NCI-H748 treated with DMSO at 0.1 percent for 48 hours (cell line): ENCODE results near the gene GLB1L3.

Source experiments
- DNase-seq: peaks from one replicate; lab custom pipeline; 2025; lab: John Stamatoyannopoulos, UW

GLB1L3 gene, protein sequence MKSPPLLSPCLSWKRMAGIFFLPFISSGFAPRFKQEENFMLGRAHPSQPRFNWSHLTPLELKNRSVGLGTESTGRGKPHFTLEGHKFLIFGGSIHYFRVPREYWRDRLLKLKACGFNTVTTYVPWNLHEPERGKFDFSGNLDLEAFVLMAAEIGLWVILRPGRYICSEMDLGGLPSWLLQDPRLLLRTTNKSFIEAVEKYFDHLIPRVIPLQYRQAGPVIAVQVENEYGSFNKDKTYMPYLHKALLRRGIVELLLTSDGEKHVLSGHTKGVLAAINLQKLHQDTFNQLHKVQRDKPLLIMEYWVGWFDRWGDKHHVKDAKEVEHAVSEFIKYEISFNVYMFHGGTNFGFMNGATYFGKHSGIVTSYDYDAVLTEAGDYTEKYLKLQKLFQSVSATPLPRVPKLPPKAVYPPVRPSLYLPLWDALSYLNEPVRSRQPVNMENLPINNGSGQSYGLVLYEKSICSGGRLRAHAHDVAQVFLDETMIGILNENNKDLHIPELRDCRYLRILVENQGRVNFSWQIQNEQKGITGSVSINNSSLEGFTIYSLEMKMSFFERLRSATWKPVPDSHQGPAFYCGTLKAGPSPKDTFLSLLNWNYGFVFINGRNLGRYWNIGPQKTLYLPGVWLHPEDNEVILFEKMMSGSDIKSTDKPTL

DNA sequence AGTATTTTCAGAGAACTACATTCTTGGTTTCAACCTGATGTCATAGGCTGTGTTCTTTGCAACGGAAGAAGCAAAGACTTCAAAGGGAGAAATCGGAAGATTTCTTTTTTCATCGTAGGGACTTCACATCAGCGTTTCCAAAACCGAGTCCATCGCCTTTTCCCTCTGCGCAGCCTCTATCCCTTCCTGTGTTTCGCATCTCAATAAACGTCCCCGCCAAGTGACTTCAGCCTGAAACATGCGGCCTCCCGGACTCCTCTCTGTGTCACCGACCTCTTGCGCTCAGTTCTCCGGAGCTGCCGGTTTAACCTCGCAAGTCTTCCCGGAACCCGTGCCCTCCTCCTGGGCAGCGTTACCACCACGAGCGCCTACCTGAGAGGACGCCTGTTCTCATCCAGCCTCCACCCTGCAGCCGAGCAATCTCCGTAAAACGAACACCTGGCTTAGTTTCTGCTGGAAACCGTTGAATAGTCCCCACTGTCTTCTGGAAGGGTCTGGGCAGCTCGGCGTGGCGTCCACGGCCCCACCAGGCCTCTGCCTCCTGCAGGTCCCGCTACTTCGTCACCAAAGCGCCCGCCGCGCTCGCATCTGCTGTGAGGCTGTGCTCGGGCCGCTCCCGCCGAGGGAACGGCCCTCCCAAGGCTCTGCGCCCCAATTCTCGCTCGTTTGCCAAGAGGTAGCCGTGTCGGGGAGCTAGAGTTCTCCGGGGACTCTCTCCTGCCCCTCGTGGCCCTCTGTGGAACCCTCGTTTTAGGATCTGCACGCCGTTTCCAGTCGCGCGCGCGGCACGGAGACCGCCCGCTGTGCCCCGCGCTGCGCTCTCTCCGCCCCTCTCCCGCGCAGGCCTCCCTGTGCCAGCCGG is at the start of gene GLB1L3:
TSS of gene GLB1L3 (plus strand) at position 846 of the 862 bp plus-strand sequence. CDS start 362 bp downstream, outside the sequence.
- no peak for DNase-seq

DNA sequence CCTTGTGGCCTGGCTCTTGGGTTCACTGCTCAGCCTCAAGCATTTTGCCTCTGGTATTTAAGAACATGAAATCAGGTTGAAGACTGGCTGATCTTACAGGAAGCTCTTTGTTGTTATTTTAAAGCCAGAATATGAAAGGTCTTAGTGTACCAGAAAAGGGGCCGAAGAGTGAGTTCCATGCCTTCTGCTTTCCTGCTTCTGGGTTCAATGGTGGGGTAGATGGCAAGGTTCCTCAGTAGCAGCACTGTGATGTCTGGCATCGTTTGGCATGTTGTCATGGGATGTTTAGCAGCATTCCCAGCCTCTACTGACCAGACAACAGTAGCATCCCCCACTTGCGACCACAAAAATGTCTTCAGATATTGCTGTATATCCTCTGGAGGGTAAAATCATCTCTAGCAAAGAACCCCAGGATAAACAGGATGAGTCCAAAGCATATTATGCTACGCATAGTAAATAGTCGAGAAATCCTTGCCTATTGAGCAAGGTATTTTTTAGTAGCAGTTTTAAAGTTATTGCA is 49.3 kb upstream of the GLB1L3 start:
- DNase-seq, result no peak

DNA sequence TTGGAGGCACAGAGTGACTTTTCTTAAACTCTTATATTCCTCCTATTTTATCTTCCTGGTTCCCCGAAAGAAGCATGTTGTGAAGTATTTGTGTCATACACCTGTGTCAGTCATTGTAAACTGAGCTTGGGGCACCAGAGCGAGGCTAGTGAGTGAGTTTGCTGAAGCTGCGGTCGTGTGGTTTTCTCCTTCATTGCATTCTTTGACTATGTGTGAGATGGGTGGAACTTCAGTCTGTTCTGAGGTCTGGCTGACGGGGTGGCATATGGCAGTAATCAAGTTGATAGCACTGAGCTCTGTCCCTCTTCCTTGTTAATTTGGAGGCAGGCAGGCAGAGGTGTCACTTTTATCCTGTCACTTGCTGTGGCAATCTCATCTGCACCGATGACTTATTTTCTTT is 47.6 kb upstream of the GLB1L3 start:
- no peak for DNase-seq

DNA sequence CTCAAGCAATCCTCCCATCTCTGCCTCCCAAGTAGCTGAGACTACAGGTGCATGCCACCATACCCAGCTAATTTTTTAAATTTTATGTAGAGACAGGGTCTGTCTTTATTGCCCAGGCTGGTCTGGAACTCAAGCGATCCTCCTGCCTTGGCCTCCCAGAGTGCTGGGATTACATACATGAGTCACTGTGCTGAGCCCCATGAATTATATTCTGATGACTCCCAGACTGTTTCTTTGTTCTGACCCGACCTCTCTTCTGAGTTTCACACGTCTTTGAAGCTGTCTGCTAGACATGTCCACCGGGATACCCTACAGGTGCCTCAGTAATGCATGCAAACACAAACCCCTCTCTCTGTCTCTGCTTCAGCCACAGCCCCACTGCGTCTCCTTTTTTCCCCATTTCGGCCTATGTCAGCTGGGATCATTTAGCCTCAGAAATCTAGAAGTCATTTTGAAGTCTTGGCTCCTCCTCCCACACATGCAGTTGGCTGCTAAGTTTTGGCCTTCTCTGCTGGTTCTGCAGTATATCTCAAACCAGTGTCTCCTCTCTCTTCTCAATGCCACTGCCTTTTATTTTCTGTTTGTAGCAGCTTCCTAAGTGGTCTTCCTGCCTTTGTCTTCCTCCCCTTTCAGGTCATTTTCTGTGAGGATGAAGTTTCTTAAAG is 46.9 kb upstream of the GLB1L3 start:
- no peak for DNase-seq

DNA sequence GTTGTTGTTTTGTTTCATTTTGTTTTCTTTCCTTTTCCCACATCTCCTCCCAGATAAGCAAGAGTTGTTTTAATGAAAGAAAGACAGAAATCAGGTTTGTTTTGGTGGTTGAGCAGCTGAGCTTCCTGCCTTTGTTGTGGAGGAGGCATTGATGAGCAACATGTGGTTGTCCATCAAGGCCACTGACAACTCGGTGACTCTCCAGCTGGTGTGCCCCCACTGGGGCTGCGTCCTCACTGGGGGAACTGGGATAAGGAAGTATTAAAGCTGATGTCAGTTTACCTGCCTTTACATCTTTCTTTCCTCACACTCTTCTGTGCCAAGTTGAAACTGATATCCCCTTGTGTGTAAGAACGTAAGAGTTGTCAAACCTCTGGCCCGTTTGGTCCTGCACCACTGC is 45.8 kb upstream of the GLB1L3 start:
- no peak for DNase-seq

DNA sequence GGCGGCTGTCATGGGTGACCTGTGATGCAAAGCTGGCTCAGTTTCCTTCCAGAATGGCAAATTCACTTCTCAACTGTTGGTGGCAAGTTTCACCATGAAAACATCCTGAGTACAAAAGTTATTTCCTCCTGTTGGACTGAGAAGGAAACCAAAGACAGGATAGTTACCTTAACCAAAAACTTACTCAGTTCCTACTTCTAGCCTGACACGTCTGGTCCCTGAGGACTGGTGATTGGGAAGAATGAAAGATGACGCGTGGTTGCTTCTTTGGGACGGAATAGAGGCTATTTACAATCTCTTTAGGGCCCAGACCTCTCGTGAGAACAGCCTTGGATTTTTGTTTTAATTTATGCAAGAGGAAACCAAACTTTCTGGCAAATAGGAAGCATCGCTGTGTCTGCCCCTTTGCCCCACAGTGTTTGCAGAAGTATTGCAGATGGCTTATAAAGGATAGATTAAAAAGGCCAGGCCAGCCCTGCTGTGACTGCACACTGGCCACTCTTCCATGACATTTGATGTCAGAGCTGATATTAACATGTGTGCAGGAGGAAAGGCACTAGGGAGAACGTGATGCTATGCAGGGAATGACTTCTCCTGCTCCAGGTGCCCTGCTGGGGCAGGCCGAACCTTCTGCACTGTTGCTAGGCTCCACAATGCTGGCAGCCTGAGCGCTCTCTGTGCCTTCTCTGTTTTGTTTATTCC is 44.1 kb upstream of the GLB1L3 start:
- DNase-seq, result no peak

DNA sequence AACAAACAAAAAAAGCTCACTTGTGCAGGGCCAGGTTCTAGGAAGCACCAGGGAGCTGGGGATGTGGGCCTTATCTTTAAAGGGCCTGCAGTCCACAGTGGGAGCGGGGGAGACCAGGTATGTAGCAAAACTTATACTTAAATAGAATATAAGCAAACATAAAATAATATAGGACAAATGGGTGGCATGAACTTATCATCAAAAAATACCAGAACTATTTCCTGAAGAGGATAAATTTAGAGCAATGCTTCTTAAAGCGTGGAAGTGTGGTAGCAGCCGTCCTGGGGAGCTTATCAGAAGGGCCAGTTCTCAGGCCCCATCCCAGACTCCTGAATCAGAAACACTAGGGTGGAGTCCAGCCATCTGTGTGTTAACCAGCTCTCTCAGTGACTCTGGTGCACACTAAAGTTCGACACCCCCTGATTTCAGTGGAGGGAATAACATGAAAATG is 42.4 kb upstream of the GLB1L3 start:
- DNase-seq, result no peak

DNA sequence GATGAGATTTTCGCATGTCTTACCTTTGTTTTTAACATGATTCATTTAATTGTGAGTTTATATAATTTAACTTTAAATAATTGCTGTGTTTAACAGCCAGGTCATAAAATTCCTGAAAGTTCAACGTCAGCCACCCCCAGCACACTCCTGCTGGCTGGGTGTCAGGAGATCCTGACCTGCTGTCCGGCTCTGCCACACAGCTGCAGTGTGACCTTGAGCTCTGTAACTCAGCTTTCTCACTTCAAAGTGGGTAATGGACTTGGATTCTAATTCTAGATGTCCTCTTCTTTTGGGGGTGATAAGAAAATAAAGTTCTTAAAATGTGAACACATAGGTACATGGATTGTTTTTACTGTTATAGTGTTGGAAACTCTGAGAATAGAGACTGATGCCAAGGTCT is 40.8 kb upstream of the GLB1L3 start:
- no peak for DNase-seq

DNA sequence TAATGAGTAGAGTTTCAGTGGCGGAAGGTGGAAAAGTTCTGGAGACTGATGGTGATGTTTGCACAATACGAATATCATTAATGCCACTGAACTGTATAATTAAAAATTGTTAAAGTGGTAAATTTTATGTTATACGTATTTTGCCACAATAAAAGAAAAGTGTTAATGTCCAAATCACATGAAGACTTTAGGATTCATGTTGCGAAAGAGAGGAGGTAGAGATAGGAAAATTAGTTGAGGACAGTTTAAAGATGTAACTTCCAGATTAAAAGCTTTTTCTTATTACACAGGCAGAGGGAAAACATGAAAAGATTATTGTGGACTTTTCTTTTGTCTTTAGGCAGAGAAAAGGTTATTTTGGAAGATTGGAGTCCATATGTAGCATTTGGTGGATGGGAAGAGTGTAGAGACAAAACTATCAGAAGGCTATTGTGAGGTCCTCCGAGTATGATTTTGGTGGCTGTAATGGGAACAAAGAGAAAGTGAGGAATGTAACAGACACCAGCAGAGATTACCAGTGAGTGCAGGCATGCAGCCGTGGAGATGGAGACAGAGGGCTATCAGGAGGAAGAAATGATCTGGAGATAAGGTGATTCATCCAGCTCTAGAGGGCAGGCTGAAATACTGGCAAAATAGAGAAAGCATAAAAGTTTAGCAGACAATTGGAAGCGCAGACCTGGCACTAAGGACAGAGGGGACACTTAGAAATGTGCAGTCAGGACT is 39.2 kb upstream of the GLB1L3 start:
- no peak for DNase-seq

DNA sequence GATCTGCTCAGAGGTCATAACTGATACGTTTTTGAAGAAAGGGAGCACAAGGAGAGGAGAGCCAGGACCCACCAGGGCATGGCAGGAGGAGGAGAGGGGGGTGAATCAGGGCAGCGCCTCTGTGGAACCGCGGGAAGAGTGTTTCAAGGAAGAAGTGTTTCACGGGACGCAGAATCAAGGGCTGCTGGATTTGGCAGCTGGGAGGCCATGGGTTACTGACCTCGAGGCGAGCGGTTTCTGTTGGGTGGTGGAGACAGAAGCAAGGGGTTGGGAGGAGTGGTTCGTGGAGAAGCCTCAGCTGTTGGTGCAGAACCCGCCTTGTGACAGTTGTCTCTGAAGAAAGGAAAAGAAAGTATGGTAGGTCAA is 38.6 kb upstream of the GLB1L3 start:
- no peak for DNase-seq

DNA sequence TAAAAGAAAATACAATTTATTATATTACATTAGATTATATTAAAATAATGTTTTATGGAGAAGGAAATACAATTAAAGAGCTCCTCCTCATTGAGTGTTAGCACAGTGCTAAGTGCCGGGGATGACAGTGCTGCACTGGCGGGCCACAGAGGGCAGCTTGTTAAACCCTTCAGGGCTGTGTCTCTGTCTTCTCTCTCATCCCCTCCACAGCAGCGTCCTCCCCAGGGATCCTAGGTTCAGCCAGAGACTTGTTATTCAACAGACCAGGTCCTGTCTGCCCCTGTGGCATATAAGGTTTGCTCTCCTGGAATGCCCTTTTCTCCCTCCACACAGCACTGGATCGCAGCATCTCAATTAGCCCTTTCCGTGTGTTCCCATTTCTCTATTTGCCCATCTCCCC is 37.2 kb upstream of the GLB1L3 start:
- no peak for DNase-seq

DNA sequence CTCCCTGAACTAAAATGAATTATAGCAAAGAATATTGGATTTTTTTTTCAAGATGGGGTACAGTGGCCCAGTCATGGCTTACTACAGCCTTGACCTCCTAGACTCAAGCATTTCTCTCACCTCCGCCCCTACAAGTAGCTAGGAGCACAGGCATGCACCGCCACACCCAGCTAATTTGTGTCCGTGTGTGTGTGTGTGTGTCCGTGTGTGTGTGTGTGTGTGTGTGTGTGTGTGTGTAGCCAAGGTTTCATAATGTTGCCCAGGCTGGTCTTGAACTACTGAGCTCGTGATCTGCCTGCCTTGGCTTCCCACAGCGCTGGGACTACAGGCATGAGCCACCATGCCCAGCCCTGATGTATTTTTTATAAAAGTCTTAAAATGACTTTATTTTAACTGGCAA is 35.6 kb upstream of the GLB1L3 start:
- DNase-seq, result no peak

DNA sequence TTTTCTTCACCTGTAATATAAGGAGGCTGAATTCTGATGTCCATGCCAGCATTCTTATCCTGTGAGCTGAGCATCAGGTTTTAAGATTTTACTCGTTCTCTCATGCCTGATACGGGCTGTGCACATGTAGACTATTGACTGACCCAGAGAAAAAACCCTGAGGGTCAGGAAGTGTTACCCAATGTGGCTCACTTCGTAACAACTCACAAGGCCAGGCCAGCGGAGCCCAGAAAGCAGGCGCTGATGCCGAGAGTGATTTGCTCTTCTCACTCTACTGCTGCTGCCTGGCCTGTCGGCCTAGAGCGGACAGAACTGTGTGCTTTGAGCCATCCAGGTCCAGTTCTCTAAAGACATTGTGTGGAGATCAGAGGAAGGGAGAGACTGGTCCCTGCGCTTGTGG is 33.8 kb upstream of the GLB1L3 start:
- DNase-seq, result no peak

DNA sequence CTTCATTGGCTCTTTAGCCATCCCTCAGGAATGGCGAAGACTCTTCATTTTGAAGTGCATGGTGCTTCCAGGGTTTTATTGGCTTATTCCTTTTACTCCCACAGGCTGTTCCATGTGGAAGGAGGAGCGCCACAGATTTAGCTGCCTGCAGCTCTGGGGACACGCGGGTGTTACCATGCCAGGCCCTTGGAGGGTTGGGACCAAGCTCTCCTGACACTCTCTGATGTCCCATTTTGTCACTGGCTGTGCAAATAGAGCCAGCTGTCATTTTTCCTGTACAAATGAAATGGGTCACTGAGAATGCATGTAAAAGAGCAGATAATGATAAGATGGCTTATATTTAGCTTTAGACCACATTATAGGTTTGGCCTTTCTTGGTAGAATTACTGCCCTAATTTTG is 32.3 kb upstream of the GLB1L3 start:
- no peak for DNase-seq

DNA sequence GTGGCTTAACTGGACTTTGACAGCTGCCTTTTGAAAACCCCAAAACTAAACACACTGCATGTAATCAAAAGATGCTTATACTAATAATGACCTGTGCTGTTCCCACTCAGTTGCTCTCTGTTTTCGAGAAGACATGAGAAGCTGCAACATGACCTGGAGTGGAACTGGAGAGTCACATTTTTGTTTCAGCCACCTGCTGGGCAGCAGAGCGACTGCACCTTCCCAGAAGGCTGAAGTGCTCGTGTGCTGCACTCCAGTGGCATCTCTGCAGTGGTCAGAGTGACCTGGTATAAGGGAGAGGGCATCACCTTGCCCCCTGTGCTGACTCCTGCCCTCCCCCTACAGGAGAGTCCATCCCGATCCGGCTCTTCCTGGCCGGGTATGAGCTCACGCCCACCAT is 31.6 kb upstream of the GLB1L3 start:
- DNase-seq, result no peak

DNA sequence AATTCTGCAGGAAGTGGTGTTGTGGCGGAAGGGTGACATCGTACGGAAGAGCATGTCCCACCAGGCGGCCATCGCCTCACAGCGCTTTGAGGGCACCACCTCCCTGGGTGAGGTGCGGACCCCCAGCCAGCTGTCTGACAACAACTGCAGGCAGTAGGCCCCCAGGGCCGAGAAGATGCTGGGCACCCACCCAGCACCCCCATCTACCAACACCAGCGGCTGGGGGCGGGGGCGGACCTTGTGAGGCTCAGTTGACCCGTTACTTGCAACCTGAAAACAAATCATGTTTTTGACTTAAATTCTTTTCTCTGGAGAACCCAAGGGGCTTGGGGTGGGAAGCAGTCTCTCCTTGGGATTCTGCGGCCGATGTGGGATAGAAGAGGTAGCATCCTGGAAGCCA is 30.7 kb upstream of the GLB1L3 start:
- DNase-seq, result no peak

DNA sequence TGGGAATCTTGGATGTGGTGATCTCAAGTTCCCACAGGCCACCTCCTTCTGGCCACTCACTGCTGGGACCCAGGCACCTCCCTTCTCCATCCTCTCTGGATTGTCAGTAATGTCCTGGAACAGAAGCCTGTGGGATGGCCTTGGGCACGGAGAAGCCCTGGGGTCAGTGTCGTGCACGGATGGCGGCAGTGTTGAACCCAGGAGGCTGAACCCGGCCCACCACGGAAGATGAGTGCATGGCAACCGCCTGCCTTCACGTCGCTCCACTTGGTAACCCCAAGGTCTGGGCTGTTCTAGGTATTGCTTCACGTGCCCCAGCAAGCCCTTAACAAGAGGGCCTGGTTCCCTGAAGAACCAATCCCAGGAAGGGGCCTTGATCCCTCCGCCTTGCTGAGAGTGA is 30.1 kb upstream of the GLB1L3 start:
- DNase-seq, result no peak

DNA sequence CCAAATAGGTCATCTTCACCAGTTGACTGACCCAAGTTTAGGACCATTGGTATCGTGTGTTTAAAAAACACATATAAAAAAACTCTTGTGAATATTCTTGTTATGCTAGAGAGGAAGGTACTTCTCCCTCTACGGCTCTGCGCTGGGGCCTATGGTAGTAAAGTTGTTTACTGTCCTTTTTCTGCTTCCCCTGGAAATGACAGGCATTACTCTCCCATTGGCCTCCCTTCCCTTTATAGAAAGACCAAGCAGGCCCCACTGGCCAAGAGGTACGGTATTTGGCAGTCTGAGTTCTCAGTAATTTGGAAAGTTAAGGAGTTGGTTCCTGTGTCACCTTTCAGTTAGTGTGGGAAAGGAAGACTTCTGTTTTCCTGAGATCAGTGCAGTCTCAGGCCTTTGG is 29.5 kb upstream of the GLB1L3 start:
- DNase-seq, result no peak

DNA sequence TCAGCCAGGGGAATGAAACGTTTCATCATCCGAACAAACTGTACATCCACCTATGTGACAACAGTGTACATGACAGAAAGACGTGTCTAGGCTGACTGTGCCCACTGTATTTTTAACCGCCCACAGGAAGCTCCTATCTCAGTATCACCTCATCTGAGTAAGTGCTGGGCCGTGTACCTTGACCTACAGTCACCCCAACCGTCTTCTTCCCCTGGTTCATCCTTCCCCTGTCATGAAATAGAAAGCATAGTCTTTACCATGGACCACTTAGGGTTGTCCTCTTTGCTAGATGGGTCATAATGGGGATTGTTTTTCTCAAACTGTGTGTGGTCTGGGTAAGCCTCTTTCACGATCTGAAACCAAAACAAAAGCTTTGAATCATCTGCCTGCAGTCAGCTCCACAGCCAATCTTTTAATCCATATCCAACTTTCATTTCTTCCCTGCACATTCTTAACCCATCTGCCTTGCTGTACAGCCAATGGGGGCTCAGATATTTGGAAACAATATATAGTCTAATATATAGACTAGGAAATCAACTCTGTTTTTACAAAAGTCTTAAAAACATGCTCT is 27.2 kb upstream of the GLB1L3 start:
- no peak for DNase-seq

DNA sequence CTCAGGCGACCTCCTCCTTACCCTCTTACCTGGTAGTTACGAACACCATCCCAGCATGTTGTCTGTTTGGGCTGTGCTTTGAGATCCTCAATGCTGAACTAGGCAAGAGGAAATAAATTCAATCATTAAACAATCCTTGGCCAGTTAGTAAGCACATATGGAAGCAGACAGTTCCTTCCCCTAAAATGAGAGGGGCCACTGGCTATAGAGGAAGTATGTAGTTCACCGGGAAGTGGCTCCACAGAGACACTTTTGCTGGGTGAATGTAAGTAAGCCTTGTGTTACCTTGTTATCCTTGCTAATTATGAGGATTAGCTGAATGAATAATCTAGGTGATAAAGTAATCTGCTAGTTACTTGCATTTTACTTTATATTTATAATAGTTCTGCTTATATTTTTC is 25.9 kb upstream of the GLB1L3 start:
- DNase-seq, result no peak
